ENCODE data around the gene PDSS2. TPM values are rescaled to one million over a fixed set of nuclear protein-coding genes. Genes with fewer than 3 reads are reported as not detected.

Gene PDSS2
- total and polyA plus RNA-seq, 2 donors = 11.1 to 22.6 TPM

GRCh38 chr6:107418118-107418517 lies 41.2 kb downstream of the PDSS2 start:
- no peak overlapping the region for H3K4me3 ChIP-seq (ENCODE audit: low read depth, low read length)
- no peaks in the 10 kb centered on the region for H3K4me1 ChIP-seq (ENCODE audit: insufficient read depth)
- H3K27ac ChIP-seq (ENCODE audit: low read depth) = no peak overlapping the region
- WGBS = 98% methylated on average over 1 of the region's 1 CpG
- H3K36me3 ChIP-seq (ENCODE audit: insufficient read depth) = no peaks in the 10 kb centered on the region
- no peak for DNase-seq (ENCODE audit: extremely low spot score)

- Histone ChIP-seq H3K27ac (ENCODE audit: low read depth) (no peak overlapping the region), H3K36me3 (ENCODE audit: insufficient read depth) (no peaks in the 10 kb centered on the region), H3K4me3 (ENCODE audit: low read depth, low read length) (no peak overlapping the region), H3K4me1 (ENCODE audit: insufficient read depth) (no peaks in the 10 kb centered on the region)
- WGBS = 53% methylated on average over 4 of the region's 4 CpGs
- DNase-seq (ENCODE audit: extremely low spot score) = no peak
These were observed 43.2 kb downstream of the PDSS2 start for GRCh38 chr6:107416145-107416544.

GRCh38 chr6:107413966-107414645 lies 45.3 kb downstream of the PDSS2 start:
- Histone ChIP-seq H3K27ac (ENCODE audit: low read depth) (no peak overlapping the region), H3K4me1 (ENCODE audit: insufficient read depth) (no peaks in the 10 kb centered on the region), H3K4me3 (ENCODE audit: low read depth, low read length) (no peak overlapping the region), H3K36me3 (ENCODE audit: insufficient read depth) (no peaks in the 10 kb centered on the region)
- DNase-seq (ENCODE audit: extremely low spot score) = no peak

GRCh38 chr6:107411161-107411560 lies 48.2 kb downstream of the PDSS2 start:
- no peak for DNase-seq (ENCODE audit: extremely low spot score)
- Histone ChIP-seq H3K4me3 (ENCODE audit: low read depth, low read length) (no peak overlapping the region), H3K27ac (ENCODE audit: low read depth) (no peak overlapping the region), H3K4me1 (ENCODE audit: insufficient read depth) (no peaks in the 10 kb centered on the region), H3K36me3 (ENCODE audit: insufficient read depth) (no peaks in the 10 kb centered on the region)
- WGBS = 98% methylated on average over 3 of the region's 3 CpGs

GRCh38 chr6:107409942-107410341 lies 49.4 kb downstream of the PDSS2 start:
- no peaks in the 10 kb centered on the region for H3K36me3 ChIP-seq (ENCODE audit: insufficient read depth)
- WGBS = 90% methylated on average over 2 of the region's 2 CpGs
- no peaks in the 10 kb centered on the region for H3K4me1 ChIP-seq (ENCODE audit: insufficient read depth)
- H3K4me3 ChIP-seq (ENCODE audit: low read depth, low read length) = no peak overlapping the region
- H3K27ac ChIP-seq (ENCODE audit: low read depth) = no peak overlapping the region
- DNase-seq (ENCODE audit: extremely low spot score) = no peak

GRCh38 chr6:107408714-107409113 lies 50.6 kb downstream of the PDSS2 start:
- DNase-seq (ENCODE audit: extremely low spot score) = no peak
- H3K4me3 ChIP-seq (ENCODE audit: low read depth, low read length) = no peak overlapping the region
- H3K27ac ChIP-seq (ENCODE audit: low read depth) = no peak overlapping the region
- no peaks in the 10 kb centered on the region for H3K4me1 ChIP-seq (ENCODE audit: insufficient read depth)
- WGBS = 84% methylated on average over 3 of the region's 3 CpGs
- H3K36me3 ChIP-seq (ENCODE audit: insufficient read depth) = no peaks in the 10 kb centered on the region

GRCh38 chr6:107405002-107405401 lies 54.4 kb downstream of the PDSS2 start:
- no peak for DNase-seq (ENCODE audit: extremely low spot score)
- H3K4me3 ChIP-seq (ENCODE audit: low read depth, low read length) = no peak overlapping the region
- no peaks in the 10 kb centered on the region for H3K36me3 ChIP-seq (ENCODE audit: insufficient read depth)
- no peak overlapping the region for H3K27ac ChIP-seq (ENCODE audit: low read depth)
- H3K4me1 ChIP-seq (ENCODE audit: insufficient read depth) = no peaks in the 10 kb centered on the region
- 94% methylated on average over 3 of the region's 3 CpGs for WGBS

- no peak overlapping the region for H3K4me3 ChIP-seq (ENCODE audit: low read depth, low read length)
- H3K36me3 ChIP-seq (ENCODE audit: insufficient read depth) = no peaks in the 10 kb centered on the region
- 93% methylated on average over 1 of the region's 1 CpG for WGBS
- no peaks in the 10 kb centered on the region for H3K4me1 ChIP-seq (ENCODE audit: insufficient read depth)
- DNase-seq (ENCODE audit: extremely low spot score) = no peak
- no peak overlapping the region for H3K27ac ChIP-seq (ENCODE audit: low read depth)
These were observed 56.8 kb downstream of the PDSS2 start for GRCh38 chr6:107402533-107402932.

GRCh38 chr6:107401573-107401972 lies 57.8 kb downstream of the PDSS2 start:
- 98% methylated on average over 1 of the region's 1 CpG for WGBS
- Histone ChIP-seq H3K36me3 (ENCODE audit: insufficient read depth) (no peaks in the 10 kb centered on the region), H3K4me3 (ENCODE audit: low read depth, low read length) (no peak overlapping the region), H3K4me1 (ENCODE audit: insufficient read depth) (no peaks in the 10 kb centered on the region), H3K27ac (ENCODE audit: low read depth) (no peak overlapping the region)
- no peak for DNase-seq (ENCODE audit: extremely low spot score)

- WGBS = 98% methylated on average over 4 of the region's 4 CpGs
- H3K27ac ChIP-seq (ENCODE audit: low read depth) = no peak overlapping the region
- no peaks in the 10 kb centered on the region for H3K4me1 ChIP-seq (ENCODE audit: insufficient read depth)
- DNase-seq (ENCODE audit: extremely low spot score) = no peak
- H3K4me3 ChIP-seq (ENCODE audit: low read depth, low read length) = no peak overlapping the region
- no peaks in the 10 kb centered on the region for H3K36me3 ChIP-seq (ENCODE audit: insufficient read depth)
These were observed 58.7 kb downstream of the PDSS2 start for GRCh38 chr6:107400616-107401147.

- Histone ChIP-seq H3K4me3 (ENCODE audit: low read depth, low read length) (no peak overlapping the region), H3K4me1 (ENCODE audit: insufficient read depth) (no peaks in the 10 kb centered on the region), H3K36me3 (ENCODE audit: insufficient read depth) (no peaks in the 10 kb centered on the region), H3K27ac (ENCODE audit: low read depth) (no peak overlapping the region)
- 93% methylated on average over 1 of the region's 1 CpG for WGBS
- DNase-seq (ENCODE audit: extremely low spot score) = no peak
These were observed 59.4 kb downstream of the PDSS2 start for GRCh38 chr6:107399935-107400334.

GRCh38 chr6:107398001-107398400 lies 61.4 kb downstream of the PDSS2 start:
- no peaks in the 10 kb centered on the region for H3K4me1 ChIP-seq (ENCODE audit: insufficient read depth)
- no peak for DNase-seq (ENCODE audit: extremely low spot score)
- no peak overlapping the region for H3K4me3 ChIP-seq (ENCODE audit: low read depth, low read length)
- H3K36me3 ChIP-seq (ENCODE audit: insufficient read depth) = peaks cover 3% of the 10 kb centered on the region
- no peak overlapping the region for H3K27ac ChIP-seq (ENCODE audit: low read depth)

- Histone ChIP-seq H3K36me3 (ENCODE audit: insufficient read depth) (peaks cover 3% of the 10 kb centered on the region), H3K4me3 (ENCODE audit: low read depth, low read length) (no peak overlapping the region), H3K27ac (ENCODE audit: low read depth) (no peak overlapping the region), H3K4me1 (ENCODE audit: insufficient read depth) (no peaks in the 10 kb centered on the region)
- DNase-seq (ENCODE audit: extremely low spot score) = no peak
- WGBS = 97% methylated on average over 1 of the region's 1 CpG
These were observed 63.2 kb downstream of the PDSS2 start for GRCh38 chr6:107396211-107396610.

- DNase-seq (ENCODE audit: extremely low spot score) = no peak
- 97% methylated on average over 2 of the region's 2 CpGs for WGBS
These were observed 67.3 kb downstream of the PDSS2 start for GRCh38 chr6:107392069-107392468.

More at GRCh38 chr6:107392069-107392468, 67.3 kb downstream of the PDSS2 start:
- Histone ChIP-seq H3K4me3 (ENCODE audit: low read depth, low read length) (no peak overlapping the region), H3K4me1 (ENCODE audit: insufficient read depth) (no peaks in the 10 kb centered on the region), H3K27ac (ENCODE audit: low read depth) (no peak overlapping the region), H3K36me3 (ENCODE audit: insufficient read depth) (peaks cover 3% of the 10 kb centered on the region)
